Measurements from ENCODE around the gene CA5A. TPM values are rescaled to one million over a fixed set of nuclear protein-coding genes. Genes with fewer than 3 reads are reported as not detected.
A peak's percentile ranks its signal among the peaks of the same experiment; 100 is the strongest.

Gene CA5A
- total RNA-seq, 3 donors from 2014 or later (not counting 1 experiment from before 2014, with no cell fraction given), result not detected

- WGBS (ENCODE audit: insufficient coverage), result 30% methylated on average over 23 of the region's 23 CpGs
- DNase-seq (no peak), ATAC-seq (peak in 1 of 3 donors; percentile 12)
- Mint-ChIP-seq H3K4me1 (peaks cover 83 to 90% of the 10 kb centered on the region in 2 donors), H3K4me3 (peak overlapping the region; percentile 94), H3K9me3 (no peaks in the 10 kb centered on the region), H3K27ac (peak overlapping the region; percentile 88 to 96), H3K36me3 (no peaks in the 10 kb centered on the region), H3K27me3 (ENCODE audit: low read depth in 2 of 2) (no peaks in the 10 kb centered on the region)
- no peaks in the 10 kb centered on the region for H3K27me3 ChIP-seq (ENCODE audit: control insufficient read depth, insufficient read depth, low read length)
- intact Hi-C loops (cut with micrococcal nuclease), result no loop called here
- no peak for TF ChIP-seq CTCF (IDR thresholded peaks at IDR 0.05)
- no peak overlapping the region for H3K27ac ChIP-seq (ENCODE audit: low read length)
- no peak overlapping the region for H3K4me3 ChIP-seq (ENCODE audit: low read length)
- H3K4me1 ChIP-seq (ENCODE audit: control insufficient read depth, insufficient read depth, low read length), result peaks cover 70% of the 10 kb centered on the region
- H3K36me3 ChIP-seq (ENCODE audit: control insufficient read depth, insufficient read depth, low read length), result peaks cover 1% of the 10 kb centered on the region
- no peaks in the 10 kb centered on the region for H3K9me3 ChIP-seq (ENCODE audit: control insufficient read depth, insufficient read depth, low read length)
Observed at GRCh38 chr16:87959391-87959990, 23.2 kb upstream of the CA5A start.

- Histone ChIP-seq H3K27ac (ENCODE audit: low read length) (no peak overlapping the region), H3K4me1 (ENCODE audit: control insufficient read depth, insufficient read depth, low read length) (peaks cover 69% of the 10 kb centered on the region), H3K9me3 (ENCODE audit: control insufficient read depth, insufficient read depth, low read length) (no peaks in the 10 kb centered on the region), H3K27me3 (ENCODE audit: control insufficient read depth, insufficient read depth, low read length) (no peaks in the 10 kb centered on the region), H3K36me3 (ENCODE audit: control insufficient read depth, insufficient read depth, low read length) (peaks cover 7% of the 10 kb centered on the region), H3K4me3 (ENCODE audit: low read length) (no peak overlapping the region)
- Mint-ChIP-seq H3K36me3 (no peaks in the 10 kb centered on the region), H3K4me3 (no peak overlapping the region), H3K27me3 (ENCODE audit: low read depth in 2 of 2) (no peaks in the 10 kb centered on the region), H3K4me1 (peaks cover 83 to 90% of the 10 kb centered on the region in 2 donors), H3K27ac (peak overlapping the region; percentile 96 to 98), H3K9me3 (no peaks in the 10 kb centered on the region)
- TF ChIP-seq CTCF (IDR thresholded peaks at IDR 0.05), result no peak
- WGBS (ENCODE audit: insufficient coverage), result 99% methylated on average over 9 of the region's 9 CpGs
- ATAC-seq, result no peak
- DNase-seq, result no peak
- intact Hi-C loops (cut with micrococcal nuclease), result no loop called here
Observed at GRCh38 chr16:87958632-87959031, 22.3 kb upstream of the CA5A start.

- no peak for TF ChIP-seq CTCF (IDR thresholded peaks at IDR 0.05)
- DNase-seq (no peak), ATAC-seq (no peak)
- Histone ChIP-seq H3K4me3 (ENCODE audit: low read length) (no peak overlapping the region), H3K9me3 (ENCODE audit: control insufficient read depth, insufficient read depth, low read length) (no peaks in the 10 kb centered on the region), H3K27me3 (ENCODE audit: control insufficient read depth, insufficient read depth, low read length) (no peaks in the 10 kb centered on the region), H3K36me3 (ENCODE audit: control insufficient read depth, insufficient read depth, low read length) (peaks cover 9% of the 10 kb centered on the region), H3K27ac (ENCODE audit: low read length) (peak overlapping the region; percentile 71), H3K4me1 (ENCODE audit: control insufficient read depth, insufficient read depth, low read length) (peaks cover 68% of the 10 kb centered on the region)
- intact Hi-C loops (cut with micrococcal nuclease), result no loop called here
- Mint-ChIP-seq H3K27ac (peak overlapping the region; percentile 96 to 98), H3K9me3 (no peaks in the 10 kb centered on the region), H3K4me3 (peak overlapping the region; percentile 86), H3K27me3 (ENCODE audit: low read depth in 2 of 2) (no peaks in the 10 kb centered on the region), H3K4me1 (peaks cover 75 to 84% of the 10 kb centered on the region in 2 donors), H3K36me3 (no peaks in the 10 kb centered on the region)
- WGBS (ENCODE audit: insufficient coverage), result 93% methylated on average over 34 of the region's 34 CpGs
Observed at GRCh38 chr16:87957296-87958094, 21.2 kb upstream of the CA5A start.
